SK-N-SH (cell line): ENCODE results near the gene MAPK8IP3. TPM values are rescaled to one million over a fixed set of nuclear protein-coding genes. Genes with fewer than 3 reads are reported as not detected.

Source experiments
- CTCF ChIA-PET: fragments of 300-600, 350-600 bp; formaldehyde crosslinking; extraction: SDS; loops from one replicate; lab custom pipeline; 2021; lab: Yijun Ruan, JAX
- POLR2A ChIA-PET: fragments of 350-600 bp; sonication (Branson Sonifier 250); formaldehyde crosslinking; extraction: SDS; loops from one replicate; lab custom pipeline; 2020; ENCODE audit warnings: antibody characterized with exemption, inconsistent platforms; lab: Yijun Ruan, JAX
- DNase-seq: peaks from one replicate; pipeline ENCODE4 v3.0.0; 2012
- H2AFZ ChIP-seq: fragments of 200-600 bp; sonication (generic); 2 replicates; pipeline ENCODE4 v1.8.1; 2016; ENCODE audit warnings: antibody characterized with exemption, mild to moderate bottlenecking, low read depth
- H3F3A ChIP-seq: fragments of 200-600 bp; sonication (generic); replicated peaks from 2 replicates; pipeline ENCODE3; 2016; ENCODE audit warnings: antibody characterized with exemption, mild to moderate bottlenecking; ENCODE audit not compliant: insufficient read depth
- H3K27ac ChIP-seq, 2 experiments: fragments of 200-500 bp in 1 of 2; fragments of 200-600 bp in 1 of 2; sonication (Bioruptor generic) in 1 of 2; sonication (generic), shearing (Covaris generic) in 1 of 2; 2 replicates each; pipeline versions ENCODE4 v1.5.1 to v1.6.1; 2014 to 2016; ENCODE audit warnings: low read depth in 2 of 2, inconsistent platforms in 1 of 2, low read length in 1 of 2, mild to moderate bottlenecking in 1 of 2, mixed read lengths in 1 of 2
- H3K27me3 ChIP-seq: fragments of 200-600 bp; sonication (generic), shearing (Covaris generic); 2 replicates; pipeline ENCODE4 v1.6.1; 2016; ENCODE audit warnings: mixed run types; ENCODE audit not compliant: insufficient read depth
- H3K36me3 ChIP-seq, 2 experiments: fragments of 200-500 bp in 1 of 2; fragments of 200-600 bp in 1 of 2; sonication (Bioruptor generic) in 1 of 2; sonication (generic) in 1 of 2; replicated peaks in 1 of 2; 2 replicates each; pipeline versions ENCODE3 to v1.5.1; 2014 to 2016; ENCODE audit warnings: low read length in 1 of 2, mild to moderate bottlenecking in 1 of 2; ENCODE audit not compliant: insufficient read depth in 2 of 2, control insufficient read depth in 1 of 2
- H3K4me1 ChIP-seq, 2 experiments: fragments of 200-500 bp in 1 of 2; fragments of 200-600 bp in 1 of 2; sonication (Bioruptor generic) in 1 of 2; sonication (generic), shearing (Covaris generic) in 1 of 2; 2 replicates each; pipeline versions ENCODE4 v1.5.1 to v1.6.1; 2014 to 2016; ENCODE audit warnings: low read depth in 1 of 2, low read length in 1 of 2, mixed run types in 1 of 2; ENCODE audit not compliant: insufficient read depth in 2 of 2, control insufficient read depth in 1 of 2
- H3K4me2 ChIP-seq: fragments of 200-600 bp; sonication (generic), shearing (Covaris generic); 2 replicates; pipeline ENCODE4 v1.6.1; 2017; ENCODE audit warnings: mixed run types
- H3K4me3 ChIP-seq, 2 experiments: fragments of 200-500 bp in 1 of 2; fragments of 200-600 bp in 1 of 2; sonication (Bioruptor generic) in 1 of 2; sonication (generic), shearing (Covaris generic) in 1 of 2; 2 replicates each; pipeline versions ENCODE4 v1.5.1 to v1.8.1; 2014 to 2016; ENCODE audit warnings: low read depth in 2 of 2, inconsistent platforms in 1 of 2, low read length in 1 of 2, mild to moderate bottlenecking in 1 of 2, mixed read lengths in 1 of 2, moderate library complexity in 1 of 2
- H3K79me2 ChIP-seq: fragments of 200-600 bp; sonication (generic); 2 replicates; pipeline ENCODE4 v1.8.1; 2017; ENCODE audit warnings: mild to moderate bottlenecking; ENCODE audit not compliant: insufficient read depth
- H3K9ac ChIP-seq: fragments of 200-600 bp; sonication (generic); 2 replicates; pipeline ENCODE4 v1.6.1; 2017; ENCODE audit warnings: mixed run types
- H3K9me2 ChIP-seq: fragments of 200-600 bp; sonication (generic); 2 replicates; pipeline ENCODE4 v1.6.1; 2017; ENCODE audit warnings: mixed run types
- H3K9me3 ChIP-seq: fragments of 200-600 bp; sonication (generic); 2 replicates; pipeline ENCODE4 v1.6.1; 2017; ENCODE audit warnings: mixed run types, mild to moderate bottlenecking, moderate library complexity
- H4K20me1 ChIP-seq: fragments of 200-600 bp; sonication (generic); 2 replicates; pipeline ENCODE4 v1.6.1; 2017; ENCODE audit warnings: mild to moderate bottlenecking, mixed run types; ENCODE audit not compliant: insufficient read depth
- CHD2 ChIP-seq: fragments of 150-350 bp; IDR thresholded peaks from 2 replicates; pipeline ENCODE4 v1.6.1; 2018; ENCODE audit warnings: low read length; ENCODE audit not compliant: partially characterized antibody
- CTCF ChIP-seq: fragments of 200-600 bp; sonication (generic); IDR thresholded peaks from 2 replicates; pipeline ENCODE4 v1.6.1; 2017; ENCODE audit warnings: antibody characterized with exemption, mild to moderate bottlenecking, moderate library complexity
- FOSL2 ChIP-seq: IDR thresholded peaks from 2 replicates; pipeline ENCODE4 v1.4.0; 2012; ENCODE audit warnings: low read depth, mild to moderate bottlenecking, moderate library complexity, borderline replicate concordance
- FOXJ3 ChIP-seq: sonication (generic); formaldehyde crosslinking; IDR thresholded peaks from 2 replicates; pipeline ENCODE4 v1.5.1; 2020; ENCODE audit warnings: mild to moderate bottlenecking, missing genetic modification reagents
- GABPA ChIP-seq: IDR thresholded peaks from 2 replicates; pipeline ENCODE4 v1.4.0; 2012; ENCODE audit warnings: low read depth, mild to moderate bottlenecking
- IRF3 ChIP-seq: fragments of 150-350 bp; IDR thresholded peaks from 2 replicates; pipeline ENCODE4 v1.6.1; 2016; ENCODE audit warnings: mild to moderate bottlenecking, low read depth, low read length
- MAX ChIP-seq: IDR thresholded peaks from 2 replicates; pipeline ENCODE4 v1.4.0; 2012; ENCODE audit warnings: low read depth
- MEF2A ChIP-seq: IDR thresholded peaks from 2 replicates; pipeline ENCODE4 v1.4.0; 2012; ENCODE audit warnings: low read depth, borderline replicate concordance
- MXI1 ChIP-seq: IDR thresholded peaks from 2 replicates; pipeline ENCODE4 v1.6.1; 2012; ENCODE audit warnings: mild to moderate bottlenecking, low read depth, low read length, improper control_type of control experiment
- NFIC ChIP-seq: IDR thresholded peaks from 2 replicates; pipeline ENCODE4 v1.4.0; 2012; ENCODE audit warnings: borderline replicate concordance
- NRF1 ChIP-seq: IDR thresholded peaks from 2 replicates; pipeline ENCODE4 v1.6.1; 2012; ENCODE audit warnings: low read depth, mild to moderate bottlenecking, low read length
- PBX3 ChIP-seq: IDR thresholded peaks from 2 replicates; pipeline ENCODE4; 2012
- RAD21 ChIP-seq: IDR thresholded peaks from 2 replicates; pipeline ENCODE4 v1.6.1; 2012; ENCODE audit warnings: mild to moderate bottlenecking, low read length
- SIN3A ChIP-seq: IDR thresholded peaks from 2 replicates; pipeline ENCODE4 v1.6.1; 2012; ENCODE audit warnings: low read depth, mild to moderate bottlenecking, low read length, moderate library complexity, borderline replicate concordance
- SMC3 ChIP-seq: IDR thresholded peaks from 2 replicates; pipeline ENCODE4 v1.6.1; 2012; ENCODE audit warnings: low read depth, low read length, improper control_type of control experiment
- TAF1 ChIP-seq: IDR thresholded peaks from 2 replicates; pipeline ENCODE4 v1.6.1; 2012; ENCODE audit warnings: low read depth, mild to moderate bottlenecking, low read length, moderate library complexity, borderline replicate concordance
- TCF12 ChIP-seq: IDR thresholded peaks from 2 replicates; pipeline ENCODE4 v1.4.0; 2012
- YY1 ChIP-seq: IDR thresholded peaks from 2 replicates; pipeline ENCODE4 v1.4.0; 2012; ENCODE audit warnings: low read depth, mild to moderate bottlenecking
- WGBS: methylation state at CpG from one replicate; pipeline ENCODE4 v1.1.6; 2017; ENCODE audit warnings: low lambda C conversion rate; 5-methylcytosine and 5-hydroxymethylcytosine counted together
- polyA plus RNA-seq, 3 experiments: library from polyadenylated mRNA; depleted of rRNA; stranded (reverse); fragments of >200 nt; gene quantifications; 2 replicates each; pipeline ENCODE4 v1.2.3, GENCODE V29; 2012

Gene MAPK8IP3
- polyA plus RNA-seq, 1 of the 3 experiments (the other 2 are of a cell fraction) = 57.3 TPM

DNA sequence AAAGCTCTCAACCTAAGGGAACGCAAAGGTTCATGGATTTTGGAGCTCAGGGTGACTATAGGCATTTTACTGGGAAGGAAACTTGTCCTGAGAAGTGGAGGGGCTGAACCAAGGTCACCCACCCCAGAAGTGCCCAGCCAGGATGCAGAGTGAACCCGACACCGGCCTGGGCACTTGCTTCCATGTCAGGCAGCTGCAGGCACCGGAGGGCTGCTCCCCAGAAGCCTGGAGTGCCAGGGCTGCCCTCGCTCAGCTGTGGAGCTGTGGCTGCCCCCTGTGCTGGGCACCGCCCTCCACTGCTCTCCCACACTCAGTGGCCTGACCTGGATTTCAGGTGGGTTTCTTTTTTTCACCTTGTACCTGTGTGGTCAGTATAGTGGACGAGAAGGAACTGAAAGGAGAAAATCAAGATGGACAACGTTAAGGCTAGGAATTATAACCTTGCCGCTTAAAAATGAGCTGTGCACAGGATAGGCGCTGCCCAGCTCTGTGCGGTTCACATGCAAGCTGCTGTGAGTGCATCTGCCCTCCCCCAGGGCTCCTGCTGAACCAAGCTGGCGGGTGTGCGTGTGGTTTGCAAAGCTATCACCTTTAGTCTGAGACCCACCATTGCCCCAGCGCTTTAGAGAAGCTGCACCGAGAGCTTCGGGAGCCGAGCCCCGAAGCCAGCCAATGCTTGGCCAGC, 2.2 kb downstream of the MAPK8IP3 start:
- Histone ChIP-seq H3F3A (peaks cover 16% of the 10 kb centered on the region), H3K79me2 (peaks cover 82% of the 10 kb centered on the region), H3K27ac (no peak overlapping the region), H3K9me2 (no peaks in the 10 kb centered on the region), H2AFZ (no peak overlapping the region), H3K9me3 (no peaks in the 10 kb centered on the region), H3K4me2 (peak overlapping the region; percentile 97), H4K20me1 (peaks cover 56% of the 10 kb centered on the region), H3K27me3 (no peaks in the 10 kb centered on the region), H3K9ac (peak overlapping the region; percentile 85; the same call in 1 of the 2 replicates), H3K36me3 (peaks cover 4% of the 10 kb centered on the region in 2 experiments), H3K4me3 (peak overlapping the region; percentile 82 to 89; a peak in 2 of 4 replicates), H3K4me1 (peaks cover 13 to 22% of the 10 kb centered on the region in 2 experiments; a peak in 3 of 4 replicates)
- WGBS = 89% methylated on average over 13 of the region's 18 CpGs
- CTCF ChIA-PET = interaction anchor here (1.0 kb wide), 1 partner anchor 74 kb away, joined by 4 read pairs; the partner anchor contains the start of genes NUBP2 and SPSB3
- DNase-seq = no peak
- TF ChIP-seq CTCF = no peak
- TF ChIP-seq SIN3A = no peak
- TF ChIP-seq NFIC = no peak
- no peak for TF ChIP-seq MXI1
- TF ChIP-seq MAX = no peak
- TF ChIP-seq TCF12 = no peak
- no peak for TF ChIP-seq MEF2A
- TF ChIP-seq RAD21 = no peak
- TF ChIP-seq NRF1 = no peak
- no peak for TF ChIP-seq FOXJ3 (CRISPR knock-in tag)
- TF ChIP-seq YY1 = no peak
- TF ChIP-seq IRF3 = no peak
- TF ChIP-seq SMC3 = no peak
- no peak for TF ChIP-seq TAF1
- no peak for TF ChIP-seq GABPA
- TF ChIP-seq FOSL2 = no peak
- no peak for TF ChIP-seq CHD2
- TF ChIP-seq PBX3 = no peak
- POLR2A ChIA-PET = interaction anchor here (0.6 kb wide), 1 partner anchor 215 kb away, joined by 3 read pairs; the partner anchor contains the start of gene TELO2
